HG02610 (cell line): ENCODE measurements around the gene KCNJ5.

Experiments used
- ATAC-seq: cut with Tn5 transposase; IDR thresholded peaks from one replicate; pipeline ENCODE4 v1.9.1; 2021; ENCODE audit warnings: mild to moderate bottlenecking, moderate library complexity; ENCODE audit not compliant: unreplicated experiment

The KCNJ5 gene

GRCh38 chr11:128927683-128928336, 36.7 kb downstream of the KCNJ5 start:
- no peak for ATAC-seq

- peak; percentile 97 for ATAC-seq
These were observed 37.2 kb downstream of the KCNJ5 start for GRCh38 chr11:128928400-128928799.

GRCh38 chr11:128929468-128929867, 38.3 kb downstream of the KCNJ5 start:
- ATAC-seq, result no peak

- ATAC-seq, result no peak
These were observed 38.8 kb downstream of the KCNJ5 start for GRCh38 chr11:128929991-128930390.

- ATAC-seq, result no peak
These were observed 39.9 kb downstream of the KCNJ5 start for GRCh38 chr11:128931066-128931465.

GRCh38 chr11:128931668-128932067, 40.5 kb downstream of the KCNJ5 start:
- ATAC-seq, result no peak

GRCh38 chr11:128933481-128934178, 42.5 kb downstream of the KCNJ5 start:
- no peak for ATAC-seq

GRCh38 chr11:128934351-128934750, 43.2 kb downstream of the KCNJ5 start:
- no peak for ATAC-seq

- no peak for ATAC-seq
These were observed 43.8 kb downstream of the KCNJ5 start for GRCh38 chr11:128934926-128935325.

GRCh38 chr11:128936606-128937251, 45.6 kb downstream of the KCNJ5 start:
- ATAC-seq, result no peak

GRCh38 chr11:128937480-128937879, 46.3 kb downstream of the KCNJ5 start:
- no peak for ATAC-seq

GRCh38 chr11:128938156-128938885, 47.2 kb downstream of the KCNJ5 start:
- ATAC-seq, result no peak

- no peak for ATAC-seq
These were observed 48.4 kb downstream of the KCNJ5 start for GRCh38 chr11:128939591-128939990.

- ATAC-seq, result no peak
These were observed 49.0 kb downstream of the KCNJ5 start for GRCh38 chr11:128940156-128940555.

GRCh38 chr11:128940603-128941002, 49.4 kb downstream of the KCNJ5 start:
- ATAC-seq, result no peak

- ATAC-seq, result no peak
These were observed 50.0 kb downstream of the KCNJ5 start for GRCh38 chr11:128941110-128941509.

GRCh38 chr11:128941573-128942271, 50.6 kb downstream of the KCNJ5 start:
- no peak for ATAC-seq

GRCh38 chr11:128942272-128942612, 51.1 kb downstream of the KCNJ5 start:
- no peak for ATAC-seq

GRCh38 chr11:128942817-128943427, 51.8 kb downstream of the KCNJ5 start, which contains the start of gene TP53AIP1:
TP53AIP1 (minus strand) TSS chr11:128942871; CDS start chr11:128937818, 5,053 bp downstream.
- ATAC-seq, result no peak

- ATAC-seq, result no peak
These were observed 52.3 kb downstream of the KCNJ5 start for GRCh38 chr11:128943428-128943976.
